DMS114 treated with DMSO at 0.1 percent for 48 hours (cell line): ENCODE measurements around the gene PCDH18.
"Not testable (repeated sequence)": the region's sequence is repeated elsewhere in the genome, so short reads cannot be mapped to it uniquely, and the experiment has no call there.

Source experiments
- DNase-seq: peaks from one replicate; lab custom pipeline; 2025; ENCODE audit not compliant: unreplicated experiment; lab: John Stamatoyannopoulos, UW

PCDH18 gene, protein sequence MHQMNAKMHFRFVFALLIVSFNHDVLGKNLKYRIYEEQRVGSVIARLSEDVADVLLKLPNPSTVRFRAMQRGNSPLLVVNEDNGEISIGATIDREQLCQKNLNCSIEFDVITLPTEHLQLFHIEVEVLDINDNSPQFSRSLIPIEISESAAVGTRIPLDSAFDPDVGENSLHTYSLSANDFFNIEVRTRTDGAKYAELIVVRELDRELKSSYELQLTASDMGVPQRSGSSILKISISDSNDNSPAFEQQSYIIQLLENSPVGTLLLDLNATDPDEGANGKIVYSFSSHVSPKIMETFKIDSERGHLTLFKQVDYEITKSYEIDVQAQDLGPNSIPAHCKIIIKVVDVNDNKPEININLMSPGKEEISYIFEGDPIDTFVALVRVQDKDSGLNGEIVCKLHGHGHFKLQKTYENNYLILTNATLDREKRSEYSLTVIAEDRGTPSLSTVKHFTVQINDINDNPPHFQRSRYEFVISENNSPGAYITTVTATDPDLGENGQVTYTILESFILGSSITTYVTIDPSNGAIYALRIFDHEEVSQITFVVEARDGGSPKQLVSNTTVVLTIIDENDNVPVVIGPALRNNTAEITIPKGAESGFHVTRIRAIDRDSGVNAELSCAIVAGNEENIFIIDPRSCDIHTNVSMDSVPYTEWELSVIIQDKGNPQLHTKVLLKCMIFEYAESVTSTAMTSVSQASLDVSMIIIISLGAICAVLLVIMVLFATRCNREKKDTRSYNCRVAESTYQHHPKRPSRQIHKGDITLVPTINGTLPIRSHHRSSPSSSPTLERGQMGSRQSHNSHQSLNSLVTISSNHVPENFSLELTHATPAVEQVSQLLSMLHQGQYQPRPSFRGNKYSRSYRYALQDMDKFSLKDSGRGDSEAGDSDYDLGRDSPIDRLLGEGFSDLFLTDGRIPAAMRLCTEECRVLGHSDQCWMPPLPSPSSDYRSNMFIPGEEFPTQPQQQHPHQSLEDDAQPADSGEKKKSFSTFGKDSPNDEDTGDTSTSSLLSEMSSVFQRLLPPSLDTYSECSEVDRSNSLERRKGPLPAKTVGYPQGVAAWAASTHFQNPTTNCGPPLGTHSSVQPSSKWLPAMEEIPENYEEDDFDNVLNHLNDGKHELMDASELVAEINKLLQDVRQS

DNA sequence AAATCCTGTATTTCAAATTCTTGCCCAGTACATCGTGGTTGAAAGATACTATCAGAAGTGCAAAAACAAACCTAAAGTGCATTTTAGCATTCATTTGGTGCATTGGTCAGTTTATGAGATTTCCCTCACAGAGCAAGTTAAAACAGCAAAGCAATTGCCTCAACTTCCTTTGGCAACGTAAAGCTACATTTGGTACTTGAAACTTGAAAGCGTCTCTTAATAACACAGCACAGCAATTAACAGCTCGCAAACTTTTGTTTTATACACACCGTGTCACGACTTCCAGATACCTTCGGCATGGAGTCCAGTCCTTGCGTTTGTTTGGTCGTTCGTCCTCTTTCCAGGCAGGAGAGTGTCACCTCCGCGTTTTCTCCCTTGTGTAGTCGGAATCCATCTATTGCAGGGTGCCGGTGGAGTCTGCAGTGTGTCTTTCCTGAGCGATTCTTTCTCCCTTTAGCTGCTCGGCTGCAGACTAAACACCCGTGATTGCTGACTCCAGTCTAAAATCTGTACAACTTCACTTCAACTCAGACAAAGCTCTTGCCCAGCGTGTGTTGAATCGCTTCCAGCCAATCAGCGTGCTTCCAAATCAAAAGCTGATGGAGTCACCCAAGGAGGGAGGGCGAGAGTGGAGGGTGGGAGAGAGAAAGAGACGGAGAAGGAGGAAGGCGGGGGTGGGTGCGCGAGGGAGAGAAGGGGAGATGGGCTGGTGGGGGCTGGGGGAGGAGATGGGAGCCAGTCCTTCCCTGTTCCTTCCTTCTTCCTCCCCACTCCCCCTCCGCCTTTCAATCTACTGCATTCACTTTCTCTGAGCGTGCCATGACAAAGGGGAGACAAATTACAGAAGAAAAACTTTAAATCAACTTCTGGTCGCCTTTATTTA, at the start of gene PCDH18:
Gene PCDH18 (minus strand): TSS at position 509 of the 883 bp plus-strand sequence. CDS start 406 bp downstream, at position 103.
- DNase-seq, result no peak

GRCh38 chr4:137576446-137576845, 44.2 kb upstream of the PCDH18 start:
- no peak for DNase-seq

DNA sequence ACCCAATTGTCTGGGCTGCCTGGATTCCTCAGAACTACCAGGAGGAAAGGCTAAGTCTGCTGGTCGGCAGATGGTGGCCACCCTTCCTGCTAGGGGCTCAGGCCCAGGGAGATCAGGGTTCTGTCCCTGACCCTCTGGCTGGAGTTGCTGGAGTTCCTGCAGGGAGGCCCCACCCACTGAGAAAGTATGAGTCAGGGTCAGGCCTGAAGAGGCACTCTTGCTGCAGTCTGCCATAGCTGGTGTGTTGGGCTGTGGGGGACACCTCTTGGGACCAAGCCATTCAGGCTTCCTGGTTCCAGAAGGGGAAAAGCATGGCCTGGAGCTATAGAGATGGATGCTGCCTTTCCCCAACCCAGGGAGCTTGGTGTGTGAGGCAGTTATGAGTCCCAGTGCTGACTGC, 40.4 kb upstream of the PCDH18 start:
- no peak for DNase-seq

DNA sequence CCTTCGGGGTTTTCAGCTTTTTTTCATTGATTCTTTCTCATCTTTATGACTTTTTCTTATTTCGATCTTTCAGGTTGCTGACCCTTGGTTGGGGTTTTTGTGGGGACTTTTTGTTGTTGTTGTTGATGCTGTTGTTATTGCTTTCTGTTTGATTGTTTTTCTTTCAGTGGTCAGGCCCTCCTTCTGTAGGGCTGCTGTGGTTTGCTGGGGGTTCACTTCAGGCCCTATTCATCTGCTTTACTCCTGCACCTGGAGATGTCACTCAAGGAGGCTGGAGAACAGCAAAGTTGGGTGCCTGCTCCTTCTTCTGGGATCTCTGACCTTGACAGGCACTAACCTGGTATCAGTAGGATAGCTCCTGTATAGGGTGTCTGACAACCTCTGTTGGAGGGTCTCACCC, 39.9 kb upstream of the PCDH18 start:
- no peak for DNase-seq

DNA sequence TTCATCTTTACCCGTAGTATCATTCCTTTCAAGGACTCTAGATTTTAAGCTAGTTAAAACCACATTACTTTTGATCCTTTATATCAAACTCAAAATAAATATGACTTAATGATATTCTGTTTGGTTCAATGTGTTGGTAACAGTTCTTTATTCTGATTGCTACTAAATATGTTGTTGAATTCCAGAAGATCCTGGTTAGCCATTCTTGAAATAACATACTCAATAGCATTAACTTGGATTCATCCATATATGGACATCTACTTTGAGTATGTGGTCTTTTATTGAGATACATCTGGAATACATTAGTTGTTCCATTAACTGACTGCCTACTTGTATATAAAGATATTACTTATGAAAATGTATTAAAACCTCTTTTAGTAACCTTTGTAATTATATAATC, 27.5 kb upstream of the PCDH18 start:
- DNase-seq, result no peak

- DNase-seq, result no peak
These were observed 26.7 kb upstream of the PCDH18 start for GRCh38 chr4:137558951-137559350.

DNA sequence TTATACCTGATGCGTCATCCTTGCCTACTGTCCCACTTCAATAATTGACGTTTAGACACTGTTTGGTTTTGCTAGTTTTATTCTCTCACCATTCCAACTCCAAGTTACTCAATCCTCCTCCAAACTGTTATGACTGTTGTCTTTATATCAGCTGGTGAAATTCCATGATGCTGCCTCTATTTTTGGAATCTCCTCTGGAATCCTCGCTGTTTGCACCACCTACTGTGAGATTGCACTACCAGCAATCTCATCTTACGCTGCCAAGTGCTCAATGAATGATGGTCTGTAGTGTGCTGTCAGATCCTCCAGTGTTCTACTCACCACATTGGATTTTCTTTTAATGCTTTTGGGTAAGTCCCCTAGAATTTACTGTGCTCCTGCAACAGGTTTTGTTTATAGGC, 13.2 kb upstream of the PCDH18 start:
- DNase-seq, result no peak

GRCh38 chr4:137543648-137544047, 11.4 kb upstream of the PCDH18 start:
- DNase-seq, result no peak

- no peak for DNase-seq
These were observed 10.9 kb upstream of the PCDH18 start for GRCh38 chr4:137543198-137543597.

- no peak for DNase-seq
These were observed 9.8 kb upstream of the PCDH18 start for GRCh38 chr4:137541876-137542646.

DNA sequence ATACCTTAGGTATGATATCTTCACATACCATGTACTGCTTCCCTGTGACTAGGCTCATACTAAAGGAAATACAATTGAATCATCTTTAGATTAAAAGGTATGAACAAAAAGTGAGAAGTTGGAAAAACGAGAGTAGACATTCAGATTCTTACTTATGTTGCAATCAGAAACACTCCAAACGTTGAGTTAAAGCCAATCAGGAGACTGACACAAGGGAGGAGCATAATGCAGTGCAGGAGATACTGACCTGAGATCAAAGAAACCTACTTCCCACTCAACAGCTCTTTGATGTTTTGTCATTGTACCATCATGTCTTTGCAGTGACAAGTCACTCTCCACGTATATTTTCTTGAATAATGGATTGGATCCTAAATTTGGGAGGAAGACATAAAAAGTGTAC, 8.9 kb upstream of the PCDH18 start:
- no peak for DNase-seq

GRCh38 chr4:137540356-137540755, 8.1 kb upstream of the PCDH18 start:
- DNase-seq, result no peak

- DNase-seq, result no peak
These were observed 6.2 kb upstream of the PCDH18 start for GRCh38 chr4:137538526-137538925.

DNA sequence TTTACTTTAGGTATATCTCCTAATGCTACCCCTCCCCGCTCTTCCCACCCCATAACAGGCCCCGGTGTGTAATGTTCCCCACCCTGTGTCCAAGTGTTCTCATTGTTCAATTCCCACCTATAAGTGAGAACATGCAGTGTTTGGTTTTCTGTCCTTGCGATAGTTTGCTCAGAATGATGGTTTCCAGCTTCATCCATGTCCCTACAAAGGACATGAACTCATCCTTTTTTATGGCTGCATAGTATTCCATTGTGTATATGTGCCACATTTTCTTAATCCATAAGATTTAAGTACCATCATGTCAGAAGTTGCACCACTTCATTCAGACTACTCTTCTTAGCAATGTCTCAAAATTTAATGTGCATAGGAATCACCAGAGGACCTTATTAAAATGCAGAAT, 5.5 kb upstream of the PCDH18 start:
- not testable (repeated sequence) for DNase-seq

DNA sequence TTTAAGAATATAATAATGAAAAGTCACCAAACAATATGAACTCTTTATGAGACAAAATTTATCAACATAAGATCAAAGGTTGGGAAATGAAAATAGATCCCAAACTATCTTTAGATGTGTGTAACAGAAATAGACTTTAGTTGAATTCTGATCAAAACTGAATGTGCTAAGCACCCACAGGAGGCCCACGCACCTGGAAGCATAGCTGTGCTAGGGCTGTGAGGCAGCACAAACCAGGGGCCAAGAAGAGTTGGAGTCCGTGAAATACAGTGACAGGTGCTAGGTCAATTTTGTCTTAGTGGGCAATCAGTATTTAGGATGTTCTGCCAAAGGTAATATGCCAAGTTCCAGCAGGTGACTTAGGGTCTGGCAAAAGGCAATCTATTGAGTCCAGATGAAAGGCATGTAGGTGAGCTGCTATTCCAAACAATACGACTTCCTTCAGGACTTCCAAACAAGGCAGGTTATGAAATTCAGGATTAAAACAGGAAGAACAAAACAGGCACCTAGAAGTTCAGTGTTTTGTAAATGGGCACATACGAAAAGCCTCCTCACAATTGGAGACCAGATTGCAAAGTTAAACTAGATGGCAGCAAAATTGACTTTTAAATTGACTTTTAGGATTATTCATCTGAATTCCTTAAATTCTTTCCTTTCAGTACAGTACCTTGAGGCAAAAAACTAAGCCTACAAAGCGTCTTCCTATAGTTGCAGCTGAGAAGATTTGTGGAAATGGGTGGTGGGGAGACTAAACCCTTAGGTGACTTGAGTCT, 4.7 kb upstream of the PCDH18 start:
- DNase-seq, result no peak

DNA sequence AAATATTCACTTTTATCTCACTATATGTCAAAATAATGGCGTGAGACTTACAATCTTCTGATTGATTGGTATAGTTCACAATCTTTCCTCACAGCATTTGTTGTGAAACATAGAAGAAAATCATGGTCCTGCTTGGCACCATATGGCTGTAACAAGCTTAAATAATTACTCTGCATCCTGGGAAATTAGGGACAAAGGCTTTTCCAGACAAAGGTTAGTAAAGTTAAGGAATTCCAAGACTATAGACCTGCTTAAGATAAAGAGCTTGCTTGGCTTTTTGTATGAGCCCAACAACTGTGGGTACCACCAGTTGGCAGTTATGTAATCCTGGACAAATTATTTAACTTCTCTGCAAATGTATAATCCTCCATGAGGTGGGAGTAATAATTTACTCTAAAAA, 3.4 kb upstream of the PCDH18 start:
- DNase-seq, result no peak

DNA sequence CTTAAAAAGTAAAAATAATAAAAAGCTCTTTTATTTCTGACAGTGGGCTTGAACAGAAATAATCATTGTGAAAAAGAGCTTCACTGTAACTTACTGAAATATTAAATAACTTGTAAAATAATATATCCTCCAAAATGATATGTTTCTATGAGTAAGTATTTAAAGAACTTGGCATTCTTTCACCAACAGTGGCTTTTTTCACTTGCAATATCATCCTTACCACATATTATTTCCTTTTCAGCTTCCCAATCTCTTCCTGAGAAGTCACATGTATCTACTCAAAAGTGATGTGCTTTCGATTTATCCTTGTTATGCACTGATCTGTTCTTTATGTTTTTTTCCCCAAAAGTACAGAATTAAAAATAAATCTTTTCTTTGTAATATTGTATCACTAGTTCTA, 2.2 kb upstream of the PCDH18 start:
- no peak for DNase-seq

DNA sequence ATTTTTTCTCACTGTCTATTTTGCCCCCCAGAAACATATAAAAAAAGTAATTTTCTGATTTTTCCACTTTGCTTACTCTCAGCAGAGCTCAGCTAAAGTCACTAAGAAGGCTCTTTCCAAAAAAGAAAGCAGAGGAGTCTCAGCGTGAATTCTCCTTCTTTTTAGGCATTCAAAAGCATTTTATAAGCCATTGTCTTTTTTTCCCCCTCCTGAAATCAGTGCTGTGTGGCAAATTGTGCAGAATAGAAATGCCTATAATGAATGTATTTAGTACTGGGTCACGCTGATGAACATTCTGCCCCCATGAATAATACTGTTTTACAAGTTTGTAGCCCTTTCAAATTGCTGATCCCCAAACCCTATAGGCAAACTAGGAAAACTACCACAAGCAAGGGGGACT, 1.6 kb upstream of the PCDH18 start:
- DNase-seq, result no peak

- DNase-seq, result no peak
These were observed 559 bp upstream of the PCDH18 start for GRCh38 chr4:137532869-137533236.
